RCC 7860 (cell line): Measurements from ENCODE around the gene MSRB2.
A peak's percentile ranks its signal among the peaks of the same experiment; 100 is the strongest.

Experiments used
- DNase-seq: peaks from one replicate; pipeline ENCODE4 v3.0.0-alpha.2; 2015; ENCODE audit warnings: low spot score
- FAIRE-seq: peaks from 2 replicates; lab custom pipeline; 2012; peaks lifted over from hg19 to GRCh38; lab: Jason Lieb, UNC

MSRB2 gene

DNA sequence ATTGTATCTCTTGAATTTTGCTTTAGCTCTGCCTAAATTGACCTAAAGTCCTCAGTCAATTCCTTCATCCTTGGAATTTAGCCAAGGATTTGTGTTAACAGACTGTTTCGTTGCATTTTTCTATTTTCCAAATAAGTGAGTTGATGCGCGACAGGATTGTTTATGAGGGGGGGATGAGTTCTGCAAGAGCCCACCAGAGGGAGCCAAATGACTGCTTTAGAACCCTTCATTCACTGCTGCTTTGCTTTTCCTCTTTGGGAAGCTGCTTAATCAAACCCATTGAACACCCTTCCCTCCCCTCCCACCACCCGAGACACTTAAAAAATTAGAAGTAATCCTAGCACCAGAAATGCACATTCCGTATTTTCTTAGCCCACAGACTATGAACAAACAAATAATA, 63.0 kb downstream of the MSRB2 start:
- FAIRE-seq (peak; percentile 16), DNase-seq (peak; percentile 29)

DNA sequence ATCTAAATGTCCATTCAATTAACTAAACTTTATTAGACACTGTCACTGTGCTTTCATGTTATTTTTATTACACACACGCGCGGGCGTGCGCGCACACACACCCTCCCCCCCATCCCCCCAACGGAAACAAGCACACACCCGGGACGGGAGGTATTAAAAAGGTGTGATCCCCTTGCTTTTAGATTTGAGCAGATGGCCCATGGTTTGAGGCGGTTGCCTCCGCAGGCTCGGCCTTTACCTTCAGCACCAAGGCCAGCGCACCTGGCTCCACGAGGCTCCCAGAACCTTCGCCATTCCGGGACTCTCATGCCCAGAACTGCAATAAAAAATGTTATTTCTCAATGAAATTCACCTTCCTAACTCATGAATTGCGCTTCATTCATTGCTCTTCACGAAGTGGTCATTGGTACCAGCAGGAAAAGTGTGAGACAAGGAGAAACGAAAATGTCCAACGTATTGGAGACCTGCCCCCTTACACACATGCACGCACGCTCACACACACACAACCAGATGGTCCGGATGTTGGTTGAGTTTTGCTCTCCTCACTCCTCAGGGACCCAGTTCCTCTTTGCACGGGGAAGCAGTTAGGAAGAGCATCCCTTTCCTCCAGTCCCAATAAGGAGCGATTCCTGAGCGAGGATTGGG, 76.0 kb downstream of the MSRB2 start:
- FAIRE-seq (no peak), DNase-seq (no peak)
